HL-60 (cell line): Measurements from ENCODE around the gene C11orf71.

Experiments
- DNase-seq, 2 experiments: peaks; one replicate each; pipeline ENCODE4 v3.0.0-alpha.2; 2010 to 2020; ENCODE audit warnings: low read depth in 1 of 2, low spot score in 1 of 2
- H3K27ac ChIP-seq: fragments of 250-450 bp; sonication (Bioruptor Pico); replicated peaks from 2 replicates; pipeline ENCODE4 v1.5.1; 2020; ENCODE audit warnings: mild to moderate bottlenecking, moderate library complexity
- H3K27me3 ChIP-seq: fragments of 250-450 bp; sonication (Bioruptor Pico); 2 replicates; pipeline ENCODE4 v1.5.1; 2021; ENCODE audit warnings: mild to moderate bottlenecking, moderate library complexity; ENCODE audit not compliant: insufficient read depth, poor library complexity, severe bottlenecking
- H3K4me3 ChIP-seq: replicated peaks from 2 replicates; pipeline ENCODE4 v1.5.1; 2011; ENCODE audit warnings: mild to moderate bottlenecking, control low read depth, low read length; ENCODE audit not compliant: insufficient read depth
- CTCF ChIP-seq: IDR thresholded peaks from one replicate; pipeline ENCODE4 v1.5.1; 2011; ENCODE audit warnings: low read length, control low read depth, inconsistent platforms; ENCODE audit not compliant: insufficient read depth
- GABPA ChIP-seq: IDR thresholded peaks from 2 replicates; pipeline ENCODE4 v1.6.1; 2012; ENCODE audit warnings: low read depth
- POLR2AphosphoS5 ChIP-seq: IDR thresholded peaks from 2 replicates; pipeline ENCODE4 v1.6.1; 2012; ENCODE audit warnings: low read depth
- REST ChIP-seq: IDR thresholded peaks from 2 replicates; pipeline ENCODE4 v1.6.1; 2012; ENCODE audit warnings: low read depth; ENCODE audit not compliant: insufficient replicate concordance
- SPI1 ChIP-seq: IDR thresholded peaks from 2 replicates; pipeline ENCODE4 v1.6.1; 2012; ENCODE audit warnings: low read depth, mild to moderate bottlenecking, borderline replicate concordance

C11orf71 gene

DNA sequence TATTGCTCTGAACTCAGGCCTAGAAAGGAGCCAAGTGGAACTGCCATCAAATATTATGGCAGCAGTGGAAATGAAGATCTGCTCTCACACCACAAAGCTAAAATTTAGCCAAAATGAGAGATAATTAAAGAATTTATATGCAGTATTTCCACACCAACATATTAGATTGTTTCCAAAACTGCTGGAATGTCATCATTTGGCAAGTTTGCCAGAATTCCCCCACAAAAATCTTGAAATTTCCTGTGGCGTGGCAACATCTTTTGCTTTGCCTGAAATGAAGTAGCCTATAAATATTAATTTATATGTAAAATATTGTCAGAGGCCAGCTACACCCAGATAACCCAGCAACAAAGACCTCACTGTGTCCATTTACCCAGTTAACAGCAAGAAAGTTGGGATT is 13.8 kb downstream of the C11orf71 start:
- H3K27me3 ChIP-seq = no peaks in the 10 kb centered on the region
- H3K27ac ChIP-seq = no peak overlapping the region
- DNase-seq = no peak
- no peak overlapping the region for H3K4me3 ChIP-seq
- TF ChIP-seq GABPA (no peak), POLR2AphosphoS5 (no peak), REST (no peak), CTCF (no peak), SPI1 (no peak)

GRCh38 chr11:114386131-114386530 is 14.2 kb downstream of the C11orf71 start:
- H3K4me3 ChIP-seq = no peak overlapping the region
- DNase-seq = no peak
- no peaks in the 10 kb centered on the region for H3K27me3 ChIP-seq
- H3K27ac ChIP-seq = no peak overlapping the region
- TF ChIP-seq REST (no peak), POLR2AphosphoS5 (no peak), CTCF (no peak), SPI1 (no peak), GABPA (no peak)

- H3K27ac ChIP-seq = no peak overlapping the region
- TF ChIP-seq POLR2AphosphoS5 = no peak
- no peak for TF ChIP-seq SPI1
- no peak for TF ChIP-seq CTCF
- no peak for TF ChIP-seq REST
- no peak for TF ChIP-seq GABPA
Observed at GRCh38 chr11:114384487-114384886, 15.8 kb downstream of the C11orf71 start.

More at GRCh38 chr11:114384487-114384886, 15.8 kb downstream of the C11orf71 start:
- peak in 1 of 2 experiments; percentile 8 for DNase-seq
- Histone ChIP-seq H3K27me3 (no peaks in the 10 kb centered on the region), H3K4me3 (no peak overlapping the region)
